ENCODE data around the gene DCAF7.

DCAF7 gene

GRCh38 chr17:63543822-63544420, 6.4 kb upstream of the DCAF7 start:
- DNase-seq (ENCODE audit: low read depth in 1 of 2, low spot score in 1 of 2) = no peak

- no peak for DNase-seq (ENCODE audit: low read depth in 1 of 2, low spot score in 1 of 2)
These were observed 5.6 kb upstream of the DCAF7 start for GRCh38 chr17:63544467-63545301.

GRCh38 chr17:63546308-63547082, 3.8 kb upstream of the DCAF7 start:
- DNase-seq (ENCODE audit: low read depth in 1 of 2, low spot score in 1 of 2) = no peak

GRCh38 chr17:63547083-63547523, 3.2 kb upstream of the DCAF7 start:
- no peak for DNase-seq (ENCODE audit: low read depth in 1 of 2, low spot score in 1 of 2)

- DNase-seq (ENCODE audit: low read depth in 1 of 2, low spot score in 1 of 2) = no peak
These were observed 860 bp upstream of the DCAF7 start for GRCh38 chr17:63549289-63549945.

- no peak for DNase-seq (ENCODE audit: low read depth in 1 of 2, low spot score in 1 of 2)
These were observed 751 bp downstream of the DCAF7 start for GRCh38 chr17:63550817-63551639.

GRCh38 chr17:63552211-63552610, 1.9 kb downstream of the DCAF7 start:
- DNase-seq (ENCODE audit: low read depth in 1 of 2, low spot score in 1 of 2) = no peak

GRCh38 chr17:63555500-63556156, 5.4 kb downstream of the DCAF7 start:
- no peak for DNase-seq (ENCODE audit: low read depth in 1 of 2, low spot score in 1 of 2)

- DNase-seq (ENCODE audit: low read depth in 1 of 2, low spot score in 1 of 2) = no peak
These were observed 7.1 kb downstream of the DCAF7 start for GRCh38 chr17:63557416-63557815.

- DNase-seq (ENCODE audit: low read depth in 1 of 2, low spot score in 1 of 2) = no peak
These were observed 8.2 kb downstream of the DCAF7 start for GRCh38 chr17:63558441-63558840.

GRCh38 chr17:63561819-63562218, 11.5 kb downstream of the DCAF7 start:
- no peak for DNase-seq (ENCODE audit: low read depth in 1 of 2, low spot score in 1 of 2)

GRCh38 chr17:63563339-63563738, 13.1 kb downstream of the DCAF7 start:
- no peak for DNase-seq (ENCODE audit: low read depth in 1 of 2, low spot score in 1 of 2)

- DNase-seq (ENCODE audit: low read depth in 1 of 2, low spot score in 1 of 2) = no peak
These were observed 14.3 kb downstream of the DCAF7 start for GRCh38 chr17:63564562-63564961.

GRCh38 chr17:63567229-63567628, 17.0 kb downstream of the DCAF7 start:
- DNase-seq (ENCODE audit: low read depth in 1 of 2, low spot score in 1 of 2) = no peak

- DNase-seq (ENCODE audit: low read depth in 1 of 2, low spot score in 1 of 2) = no peak
These were observed 18.3 kb downstream of the DCAF7 start for GRCh38 chr17:63568563-63568962.

- DNase-seq (ENCODE audit: low read depth in 1 of 2, low spot score in 1 of 2) = no peak
These were observed 21.5 kb downstream of the DCAF7 start for GRCh38 chr17:63571632-63572310.

GRCh38 chr17:63573634-63574033, 23.4 kb downstream of the DCAF7 start:
- no peak for DNase-seq (ENCODE audit: low read depth in 1 of 2, low spot score in 1 of 2)

GRCh38 chr17:63578027-63578768, 27.9 kb downstream of the DCAF7 start:
- no peak for DNase-seq (ENCODE audit: low read depth in 1 of 2, low spot score in 1 of 2)

- DNase-seq (ENCODE audit: low read depth in 1 of 2, low spot score in 1 of 2) = no peak
These were observed 28.5 kb downstream of the DCAF7 start for GRCh38 chr17:63578769-63579111.

Data from activated CD4-positive, alpha-beta T cell treated with anti-CD3 and anti-CD28 coated beads, Interleukin-2, amount 50 U/mL, for 24 hours (primary cell).